GM23248 (cell line): ENCODE results near the gene SPATC1L.

ENCODE experiments used
- EZH2 ChIP-seq: fragments of 200-600 bp; sonication (generic); IDR thresholded peaks from 2 replicates; pipeline ENCODE4 v1.6.1; 2018; ENCODE audit warnings: antibody characterized with exemption, mild to moderate bottlenecking; ENCODE audit not compliant: insufficient read depth, poor library complexity, severe bottlenecking
- EZH2phosphoT487 ChIP-seq: fragments of 200-600 bp; sonication (generic); IDR thresholded peaks from 2 replicates; pipeline ENCODE4 v1.6.1; 2018; ENCODE audit warnings: antibody characterized with exemption, moderate library complexity, mild to moderate bottlenecking, low read depth; ENCODE audit not compliant: insufficient read depth

DNA sequence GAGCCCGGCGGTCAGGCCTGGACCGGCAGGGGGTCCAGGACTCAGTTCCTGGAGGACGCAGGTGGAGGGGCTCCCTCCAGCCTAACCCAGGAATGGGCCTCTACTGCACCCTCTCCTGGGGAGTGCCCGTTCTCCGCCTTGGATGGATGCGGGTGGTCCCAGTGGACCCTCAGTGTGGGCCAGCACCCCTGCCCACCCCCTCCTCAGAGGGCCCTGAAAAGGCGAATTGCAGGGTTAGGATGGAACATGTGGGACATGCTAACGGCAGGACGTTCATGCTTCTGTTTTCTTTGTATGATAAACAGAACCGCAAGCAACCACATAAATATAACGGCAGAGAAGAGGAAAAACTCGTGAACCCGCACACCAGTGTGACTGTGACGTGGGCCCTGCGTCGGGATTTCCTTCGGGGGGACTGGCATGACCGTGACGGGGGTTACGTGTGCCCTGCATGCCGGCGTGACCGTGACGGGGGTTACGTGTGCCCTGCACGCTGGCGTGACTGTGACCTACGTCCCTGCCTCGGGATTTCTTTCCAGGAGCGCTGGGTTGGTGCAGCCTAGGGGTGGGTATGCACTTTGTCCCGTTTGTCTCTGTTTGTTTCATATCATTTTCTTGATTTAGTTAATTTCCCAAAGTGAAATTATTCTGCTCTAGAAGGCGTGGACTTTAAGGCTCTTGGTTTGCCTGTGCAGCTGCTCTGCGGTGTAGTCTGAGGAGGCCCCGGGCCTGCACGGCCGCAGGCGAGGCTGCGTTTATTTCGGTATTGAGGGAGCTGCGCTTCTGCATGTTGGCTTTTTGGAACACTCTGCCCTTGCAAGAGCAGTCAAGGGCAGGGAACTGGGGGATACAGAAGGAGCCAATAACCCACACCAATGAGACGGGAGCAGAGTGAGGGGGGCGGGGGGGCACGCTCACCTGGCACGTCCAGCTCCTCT, 32.0 kb downstream of the SPATC1L start:
- TF ChIP-seq EZH2, result no peak
- TF ChIP-seq EZH2phosphoT487, result no peak
